IPS-20b (cell line): Measurements from ENCODE around the gene EXTL1.

Experiments
- H3K27ac ChIP-seq: one replicate; pipeline ENCODE4 v1.5.1; 2013; ENCODE audit warnings: low read length
- H3K27me3 ChIP-seq: 2 replicates; pipeline ENCODE4 v1.6.1; 2013; ENCODE audit warnings: mild to moderate bottlenecking, low read length, inconsistent platforms; ENCODE audit not compliant: insufficient read depth
- H3K36me3 ChIP-seq: 2 replicates; pipeline ENCODE4 v1.6.1; 2013; ENCODE audit warnings: low read depth, mild to moderate bottlenecking, inconsistent platforms, low read length, moderate library complexity; ENCODE audit not compliant: insufficient read depth
- H3K4me1 ChIP-seq: 2 replicates; pipeline ENCODE4 v1.6.1; 2013; ENCODE audit warnings: mild to moderate bottlenecking, control low read depth, inconsistent platforms, low read length, moderate library complexity; ENCODE audit not compliant: insufficient read depth
- H3K4me3 ChIP-seq: 2 replicates; pipeline ENCODE4 v1.5.1; 2013; ENCODE audit warnings: mild to moderate bottlenecking, low read length, inconsistent platforms
- H3K9ac ChIP-seq: 2 replicates; pipeline ENCODE4 v1.6.1; 2013; ENCODE audit warnings: low read depth, mild to moderate bottlenecking, inconsistent platforms, low read length, moderate library complexity
- H3K9me3 ChIP-seq: 2 replicates; pipeline ENCODE4 v1.6.1; 2013; ENCODE audit warnings: mild to moderate bottlenecking, low read depth, low read length, inconsistent platforms; ENCODE audit not compliant: insufficient read depth

EXTL1 gene

DNA sequence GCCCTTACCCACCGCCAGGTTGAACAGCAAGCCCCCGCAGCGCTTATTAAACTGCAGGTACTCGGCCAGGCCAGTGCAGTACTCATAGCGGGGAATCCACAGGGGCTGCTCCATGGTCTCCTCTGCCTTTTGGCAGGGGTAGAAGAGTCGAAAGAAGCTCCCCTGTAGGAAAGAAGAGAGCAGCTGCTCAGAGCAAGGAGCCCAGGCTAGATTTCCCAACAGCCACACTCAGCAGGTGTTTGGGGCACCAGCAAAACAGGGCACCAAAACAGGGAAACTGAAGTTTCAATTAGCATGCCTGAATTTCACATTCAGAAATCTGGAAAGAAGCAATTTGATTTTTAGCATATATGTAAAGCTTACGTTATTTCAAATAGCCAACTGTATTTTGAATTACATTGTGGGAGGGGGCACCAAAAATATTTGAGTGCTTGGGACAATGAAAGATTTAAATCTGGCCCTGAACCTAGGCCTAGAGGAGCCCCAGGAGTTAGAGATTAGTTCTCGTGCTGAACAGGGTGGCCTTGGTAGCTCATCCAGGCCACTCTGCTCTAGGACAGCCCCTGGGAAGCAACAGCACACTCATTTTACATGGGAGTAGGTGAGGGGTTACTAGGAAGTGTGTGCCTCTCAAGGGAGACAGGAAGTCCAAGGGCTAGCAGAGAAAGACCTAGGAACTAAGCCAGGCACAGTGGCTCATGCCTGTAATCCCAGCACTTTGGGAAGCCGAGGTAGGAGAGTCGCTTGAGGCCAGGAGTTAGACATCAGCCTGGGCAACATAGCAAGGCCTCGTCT, 31.9 kb upstream of the EXTL1 start:
- no peak overlapping the region for H3K9ac ChIP-seq
- no peak overlapping the region for H3K4me3 ChIP-seq
- H3K9me3 ChIP-seq: no peaks in the 10 kb centered on the region
- H3K36me3 ChIP-seq: peaks cover 17% of the 10 kb centered on the region; the same call in 1 of the 2 replicates
- no peaks in the 10 kb centered on the region for H3K27me3 ChIP-seq
- H3K27ac ChIP-seq: no peak overlapping the region
- peaks cover 7% of the 10 kb centered on the region; the same call in 1 of the 2 replicates for H3K4me1 ChIP-seq

DNA sequence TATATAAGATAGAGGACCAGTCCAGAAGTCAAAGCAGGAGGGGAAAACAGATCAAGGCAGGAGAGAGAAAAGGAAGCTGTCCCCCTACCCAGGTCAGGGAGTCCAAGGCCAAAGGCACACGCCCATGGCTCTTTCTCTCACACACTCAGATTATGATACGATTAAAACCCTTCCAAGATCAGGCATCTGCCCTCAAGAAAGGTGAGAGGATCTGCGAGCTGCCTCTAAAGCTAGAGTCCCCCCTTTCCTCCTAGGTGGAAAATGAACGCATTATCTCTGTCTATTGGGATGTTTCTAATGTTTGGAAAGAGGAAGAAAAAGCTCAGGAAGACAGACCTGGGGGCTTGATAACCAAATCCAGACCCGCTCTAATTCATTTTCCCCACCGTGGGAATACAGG, 31.3 kb upstream of the EXTL1 start:
- H3K4me1 ChIP-seq: peaks cover 7% of the 10 kb centered on the region; the same call in 1 of the 2 replicates
- H3K9ac ChIP-seq: no peak overlapping the region
- H3K27me3 ChIP-seq: no peaks in the 10 kb centered on the region
- peaks cover 14% of the 10 kb centered on the region; the same call in 1 of the 2 replicates for H3K36me3 ChIP-seq
- H3K27ac ChIP-seq: no peak overlapping the region
- H3K9me3 ChIP-seq: no peaks in the 10 kb centered on the region
- H3K4me3 ChIP-seq: no peak overlapping the region

DNA sequence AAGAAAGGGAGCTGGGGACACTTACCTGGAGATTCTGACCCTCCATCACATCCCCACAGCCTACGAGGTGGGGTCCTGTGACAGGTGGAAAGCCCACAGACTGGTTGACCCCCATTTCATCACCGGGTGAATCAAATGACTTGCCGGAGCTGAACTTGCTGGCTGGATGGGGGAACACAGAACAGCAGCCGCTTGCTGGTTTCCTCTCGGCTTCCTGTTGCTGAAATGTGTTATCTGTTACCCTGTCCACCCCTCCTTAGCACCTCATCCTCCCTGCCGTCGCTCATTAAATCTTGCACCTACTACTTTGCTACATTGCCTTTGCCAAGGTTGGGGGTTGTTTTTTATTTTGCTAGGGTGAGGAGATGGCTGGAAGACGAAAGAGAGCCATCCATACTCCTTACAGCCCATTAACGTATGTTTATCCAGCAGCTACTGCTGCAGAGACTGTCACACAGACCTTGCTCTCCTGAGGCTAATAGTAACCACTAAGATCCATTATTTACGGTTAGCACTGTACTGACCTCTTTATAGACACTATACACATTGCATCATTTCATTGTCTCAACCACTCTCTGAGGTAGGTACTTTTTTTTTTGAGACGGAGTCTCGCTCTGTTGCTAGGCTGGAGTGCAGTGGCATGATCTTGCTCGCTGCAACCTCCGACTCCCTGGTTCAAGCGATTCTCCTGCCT, 30.7 kb upstream of the EXTL1 start:
- peaks cover 8% of the 10 kb centered on the region; the same call in 1 of the 2 replicates for H3K36me3 ChIP-seq
- H3K27ac ChIP-seq: no peak overlapping the region
- H3K9ac ChIP-seq: no peak overlapping the region
- H3K27me3 ChIP-seq: no peaks in the 10 kb centered on the region
- no peaks in the 10 kb centered on the region for H3K9me3 ChIP-seq
- peaks cover 7% of the 10 kb centered on the region; the same call in 1 of the 2 replicates for H3K4me1 ChIP-seq
- no peak overlapping the region for H3K4me3 ChIP-seq

DNA sequence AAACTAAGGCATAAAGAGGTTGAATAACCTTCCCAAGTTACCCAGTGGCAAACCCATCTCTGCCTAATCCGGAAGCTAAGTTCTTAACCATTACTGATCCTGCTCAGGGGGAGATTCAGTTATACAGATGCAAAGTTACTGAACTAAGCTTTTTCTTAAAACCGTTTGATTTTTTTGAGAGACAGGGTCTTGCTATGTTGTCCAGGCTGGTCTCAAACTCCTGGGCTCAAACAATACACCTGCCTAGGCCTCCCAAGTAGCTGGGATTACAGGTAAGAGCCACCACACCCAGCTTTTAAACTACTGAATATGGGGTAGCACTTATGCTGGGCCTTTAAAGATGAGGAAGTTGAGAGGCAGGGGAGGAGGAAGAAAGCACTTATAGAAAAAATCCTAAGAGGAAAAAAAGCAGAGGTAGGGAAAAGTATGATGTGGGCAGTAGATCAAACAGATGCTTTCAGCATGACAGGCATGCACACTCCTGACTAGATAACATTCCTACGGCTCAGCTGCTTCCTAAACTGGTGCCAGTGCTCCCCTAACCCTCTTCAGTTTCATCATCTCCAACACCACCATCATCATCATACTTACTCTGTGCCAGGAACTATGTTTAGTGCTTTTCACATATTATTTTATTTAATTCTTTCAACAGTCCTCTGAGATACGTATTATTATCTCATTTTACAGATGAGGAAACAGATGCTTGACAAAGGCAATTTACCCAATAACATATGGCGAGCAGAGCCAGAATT, 29.5 kb upstream of the EXTL1 start:
- H3K27ac ChIP-seq: no peak overlapping the region
- H3K9ac ChIP-seq: no peak overlapping the region
- H3K9me3 ChIP-seq: no peaks in the 10 kb centered on the region
- H3K4me1 ChIP-seq: peaks cover 9% of the 10 kb centered on the region; the same call in 1 of the 2 replicates
- H3K4me3 ChIP-seq: no peak overlapping the region
- no peaks in the 10 kb centered on the region for H3K27me3 ChIP-seq
- peaks cover 4% of the 10 kb centered on the region; the same call in 1 of the 2 replicates for H3K36me3 ChIP-seq

DNA sequence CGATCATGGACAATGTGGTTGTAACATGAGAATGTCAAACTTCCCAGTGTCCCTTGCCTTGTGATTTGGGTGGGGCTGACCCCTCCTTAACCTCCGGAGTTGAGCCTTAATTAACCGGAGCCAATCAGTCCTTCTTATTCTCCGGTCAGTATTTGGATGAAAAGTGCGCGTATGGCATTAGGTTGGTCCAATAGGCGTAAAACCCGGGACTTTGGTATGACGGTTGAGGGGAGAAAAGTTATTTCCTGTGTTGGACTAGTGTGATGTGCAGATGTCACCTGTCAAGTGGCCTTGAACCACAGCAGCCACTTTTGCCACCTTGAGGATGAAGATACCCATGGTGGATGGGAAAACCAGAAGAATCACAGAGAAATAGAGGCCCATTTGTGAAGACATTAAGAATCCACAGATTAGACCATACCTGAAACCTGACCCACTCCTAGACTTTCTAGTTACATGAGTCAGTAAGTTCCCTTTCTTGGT, 28.8 kb upstream of the EXTL1 start:
- Histone ChIP-seq H3K36me3 (peaks cover 4% of the 10 kb centered on the region; the same call in 1 of the 2 replicates), H3K27me3 (no peaks in the 10 kb centered on the region), H3K4me1 (peaks cover 11% of the 10 kb centered on the region; the same call in 1 of the 2 replicates), H3K4me3 (no peak overlapping the region), H3K27ac (no peak overlapping the region), H3K9me3 (no peaks in the 10 kb centered on the region), H3K9ac (no peak overlapping the region)

DNA sequence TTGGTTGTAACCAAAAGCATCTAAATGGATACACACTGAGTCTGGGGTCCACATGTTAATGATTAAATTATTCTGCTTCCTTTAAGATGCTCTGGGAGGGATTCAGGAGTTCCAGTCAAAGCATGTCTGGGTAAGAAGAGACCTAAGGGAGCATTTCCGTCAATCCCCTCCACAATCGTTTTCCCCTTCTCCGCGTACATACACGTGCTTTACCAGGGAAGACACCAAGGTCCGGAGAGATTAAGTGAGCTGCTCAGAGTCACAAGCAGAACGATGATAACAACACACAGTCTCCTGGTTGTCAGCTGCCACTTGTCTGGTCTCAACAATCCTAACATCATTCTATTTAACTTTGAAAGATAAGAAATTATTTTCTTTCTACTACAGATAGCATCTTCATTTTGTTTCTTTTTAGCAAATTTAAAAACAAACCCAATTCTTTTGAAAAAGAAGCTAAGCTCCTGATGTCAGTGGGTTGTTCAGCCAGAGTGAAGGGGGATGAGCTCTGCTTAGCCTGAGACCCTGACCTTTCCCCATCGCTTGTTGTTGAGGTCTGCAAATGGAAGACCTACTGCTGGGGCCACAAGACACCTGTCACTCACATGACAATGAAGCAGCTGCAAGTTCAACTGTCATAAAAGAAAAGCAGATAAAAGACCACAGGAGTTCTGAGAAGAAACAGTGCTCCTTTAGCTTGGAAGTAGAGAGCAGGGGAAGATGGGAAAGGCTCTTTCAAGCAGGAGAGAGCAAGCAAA, 28.2 kb upstream of the EXTL1 start:
- Histone ChIP-seq H3K9me3 (no peaks in the 10 kb centered on the region), H3K27ac (no peak overlapping the region), H3K9ac (no peak overlapping the region), H3K27me3 (no peaks in the 10 kb centered on the region), H3K36me3 (peaks cover 4% of the 10 kb centered on the region; the same call in 1 of the 2 replicates), H3K4me3 (peak overlapping the region; percentile 0; the same call in 1 of the 2 replicates), H3K4me1 (peaks cover 11% of the 10 kb centered on the region; the same call in 1 of the 2 replicates)

DNA sequence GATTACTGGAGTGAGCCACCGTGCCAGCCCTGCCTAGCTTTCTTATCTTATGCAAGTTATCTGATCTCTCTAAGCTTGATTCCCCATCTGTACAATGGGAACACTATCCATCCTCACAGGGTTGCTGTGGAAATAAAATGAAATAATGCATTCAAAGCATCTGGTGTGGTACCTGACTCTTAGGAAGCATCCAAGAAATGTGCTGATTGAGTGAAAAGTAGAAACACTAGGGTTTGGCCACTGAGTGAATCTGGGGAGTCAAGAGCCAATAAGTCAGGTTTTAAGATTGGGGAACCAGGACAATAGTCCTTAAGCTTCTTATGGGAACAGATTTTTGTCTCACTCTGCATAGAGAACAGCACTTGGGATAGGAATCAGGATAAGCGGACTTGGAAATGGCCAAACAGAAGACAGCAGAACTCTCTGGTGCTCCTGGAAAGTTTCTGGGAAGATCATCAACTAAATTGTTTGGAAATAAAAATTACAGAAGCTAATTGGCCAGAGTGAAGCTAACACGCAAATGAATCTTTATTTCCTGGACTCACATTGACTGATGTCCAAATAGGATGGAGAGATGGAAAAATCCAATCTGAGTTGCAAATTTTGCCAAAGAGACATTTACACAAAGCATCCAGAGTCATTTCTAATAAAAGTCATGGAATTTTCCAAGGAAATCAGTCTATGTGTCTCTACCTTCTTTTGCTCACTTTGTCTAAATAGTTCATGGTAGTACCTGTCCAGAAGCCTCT, 27.0 kb upstream of the EXTL1 start:
- H3K9me3 ChIP-seq: no peaks in the 10 kb centered on the region
- no peak overlapping the region for H3K27ac ChIP-seq
- H3K36me3 ChIP-seq: no peaks in the 10 kb centered on the region
- H3K4me1 ChIP-seq: peaks cover 17% of the 10 kb centered on the region; the same call in 1 of the 2 replicates
- H3K4me3 ChIP-seq: no peak overlapping the region
- no peak overlapping the region for H3K9ac ChIP-seq
- H3K27me3 ChIP-seq: no peaks in the 10 kb centered on the region

DNA sequence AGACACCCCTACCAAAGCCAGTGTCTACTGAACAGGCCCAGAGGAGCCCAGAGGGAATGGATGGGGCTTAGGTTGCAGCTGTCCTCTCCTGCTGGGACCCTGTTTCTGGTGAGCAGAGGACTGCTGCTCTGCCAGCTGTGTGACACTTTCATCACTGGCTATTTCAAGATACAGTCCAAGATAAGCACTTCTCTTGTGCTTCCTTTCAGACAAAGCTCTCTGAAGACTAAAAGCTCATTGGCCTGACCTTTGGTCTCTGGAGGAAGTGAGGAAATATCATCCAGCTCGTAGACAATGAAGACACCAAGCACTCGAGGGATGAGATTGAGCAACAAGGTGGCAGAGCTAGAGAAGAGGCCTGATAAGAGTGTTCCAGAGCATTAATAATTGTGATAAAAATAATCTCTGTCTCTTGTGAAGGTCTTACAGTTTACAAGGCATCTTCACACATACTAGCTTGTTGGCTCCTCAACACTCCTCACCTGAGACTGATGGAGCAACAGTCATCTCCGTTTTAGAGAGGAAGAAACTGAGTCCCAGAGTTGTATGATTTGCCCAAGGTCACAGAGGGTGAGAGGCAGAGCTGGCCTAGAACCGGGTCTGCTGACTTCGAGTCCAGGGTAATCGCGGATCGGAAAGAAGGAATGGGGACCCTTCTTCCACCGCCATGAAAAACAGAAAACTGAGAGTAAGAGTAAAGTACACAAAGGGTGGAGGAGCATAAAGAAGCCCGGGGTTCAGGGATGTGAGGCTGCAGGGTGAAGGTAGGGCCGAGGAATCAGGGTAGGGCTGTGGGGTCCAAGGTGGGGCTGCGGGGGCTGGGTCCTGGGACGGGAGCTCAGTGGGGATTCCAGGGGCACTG, 24.4 kb upstream of the EXTL1 start:
- Histone ChIP-seq H3K9me3 (no peaks in the 10 kb centered on the region), H3K36me3 (no peaks in the 10 kb centered on the region), H3K27me3 (no peaks in the 10 kb centered on the region), H3K4me1 (peaks cover 17% of the 10 kb centered on the region; the same call in 1 of the 2 replicates), H3K9ac (peak overlapping the region; percentile 83), H3K27ac (peak overlapping the region; percentile 27), H3K4me3 (peak overlapping the region; percentile 82)

DNA sequence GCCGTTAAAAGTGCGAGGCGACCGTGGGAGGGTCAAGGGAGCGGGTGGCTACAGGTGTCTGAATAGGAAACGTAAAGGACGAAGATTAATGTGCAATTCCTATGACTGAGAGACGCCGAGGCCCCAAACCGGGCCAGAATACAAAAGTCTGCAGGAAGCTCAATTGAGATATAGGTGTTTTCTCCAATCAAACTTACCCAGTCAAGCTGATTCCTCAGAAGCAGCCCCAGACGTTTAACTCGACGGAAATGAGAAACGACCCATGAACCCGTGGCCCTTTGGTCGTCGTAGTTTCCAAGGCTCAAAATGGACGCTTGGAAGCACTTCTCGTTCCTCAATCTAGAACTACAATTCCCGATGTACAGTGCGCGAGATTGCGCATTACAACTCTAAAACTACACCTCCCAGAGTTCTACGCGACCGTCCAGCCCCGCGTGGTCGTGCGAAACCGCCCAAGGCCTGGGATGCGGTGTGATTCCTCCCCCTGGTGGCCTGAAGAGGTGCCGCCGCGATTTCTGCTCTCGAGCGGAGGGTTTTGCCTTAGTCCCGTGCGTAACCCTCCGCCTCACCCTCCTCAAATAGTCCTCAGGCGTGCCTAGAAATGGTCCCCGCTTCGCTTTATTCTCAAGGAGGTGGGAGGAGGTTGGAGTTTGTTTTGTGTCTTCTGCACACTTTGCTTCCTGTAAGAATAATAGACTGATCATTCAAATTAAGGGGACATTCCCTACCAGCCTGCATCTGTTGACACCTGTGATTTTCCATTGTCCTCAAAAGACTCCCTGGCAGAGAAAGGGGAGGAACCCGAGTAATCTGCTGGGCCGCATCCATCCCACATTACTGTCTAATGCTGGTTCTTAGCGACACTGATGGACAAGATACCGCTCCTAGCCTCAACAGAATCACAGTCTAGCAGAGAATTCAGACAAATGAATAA, 23.5 kb upstream of the EXTL1 start, which contains the start of gene PAFAH2:
TSS of gene PAFAH2 (minus strand) at position 236 of the 934 bp plus-strand sequence. CDS start 7,247 bp downstream, outside the sequence.
- Histone ChIP-seq H3K27me3 (no peaks in the 10 kb centered on the region), H3K27ac (peak within 1 kb of the TSS; percentile 27), H3K9ac (peak within 1 kb of the TSS; percentile 83), H3K9me3 (no peaks in the 10 kb centered on the region), H3K4me3 (peak within 1 kb of the TSS; percentile 82), H3K4me1 (peaks cover 17% of the 10 kb centered on the region; the same call in 1 of the 2 replicates), H3K36me3 (no peaks in the 10 kb centered on the region)
